ENCODE data around the gene EFNA5.

The EFNA5 gene

GRCh38 chr5:107672211-107673038 lies 1.7 kb upstream of the EFNA5 start:
- DNase-seq (ENCODE audit: low read depth in 2 of 2), result peak; percentile 75 to 78

DNA sequence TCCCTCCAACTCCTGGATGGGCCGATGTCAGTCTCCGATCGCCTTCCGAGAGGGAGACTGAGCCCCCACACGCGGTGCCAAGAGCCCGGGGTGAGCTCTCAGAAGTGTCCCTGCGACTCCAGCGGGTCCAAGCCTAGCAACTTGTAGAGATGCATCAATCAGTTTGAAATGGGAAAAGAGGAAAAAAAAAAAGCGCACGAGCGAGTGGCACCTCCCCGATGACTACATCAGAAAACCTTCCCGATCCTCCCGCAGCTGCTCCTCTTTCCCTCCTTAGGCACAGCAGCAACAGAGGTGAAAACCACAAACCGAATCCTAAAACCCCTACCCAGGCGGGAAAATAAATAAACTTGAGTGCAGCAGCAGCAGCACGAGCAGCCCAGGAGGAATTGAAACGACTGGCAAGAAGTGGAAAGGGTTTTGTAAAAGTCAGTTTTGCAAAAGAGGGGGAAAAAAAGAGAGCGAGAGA lies 1.0 kb upstream of the EFNA5 start:
- no peak for DNase-seq (ENCODE audit: low read depth in 2 of 2)

DNA sequence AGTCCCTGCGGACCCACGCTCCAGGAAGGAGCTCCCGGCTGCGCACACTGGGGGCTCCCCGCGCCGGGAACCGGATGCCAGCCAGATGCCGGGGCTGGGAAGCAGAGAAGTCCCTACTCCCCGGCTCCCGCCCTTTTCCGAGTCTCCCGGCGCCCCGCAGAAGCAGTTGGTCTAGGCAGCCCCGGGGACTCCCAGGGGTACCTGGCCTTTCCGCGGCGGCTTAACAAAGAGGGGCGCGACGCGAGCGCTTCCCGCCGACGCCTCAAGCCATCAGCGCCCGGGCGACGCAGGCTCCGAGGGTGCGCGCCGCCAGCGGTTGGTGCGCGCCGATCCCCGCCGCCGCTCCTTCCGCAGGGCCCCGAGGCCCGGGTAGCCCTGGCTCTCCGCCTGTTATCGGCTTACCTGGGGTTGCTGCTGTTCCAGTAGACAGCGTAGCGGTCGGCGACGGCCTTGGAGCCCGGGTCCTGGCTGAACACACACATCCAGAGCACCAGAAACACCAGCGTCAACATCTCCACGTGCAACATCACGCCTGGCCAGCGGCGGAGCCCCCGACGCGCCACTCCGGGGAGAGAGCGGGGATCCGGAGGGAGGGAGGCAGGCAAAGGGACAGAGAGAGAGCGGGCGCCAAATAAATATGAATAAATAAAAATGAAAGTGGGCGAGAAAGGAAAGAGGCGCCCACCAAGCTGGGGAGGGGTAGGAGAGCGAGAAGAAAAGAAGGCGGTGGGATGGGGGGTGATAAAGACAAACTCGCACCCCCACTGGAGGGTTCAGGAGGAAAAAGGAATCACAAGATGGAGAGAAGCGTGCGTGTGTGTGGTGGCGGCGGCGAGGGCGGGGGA lies 428 bp downstream of the EFNA5 start:
- DNase-seq (ENCODE audit: low read depth in 2 of 2), result no peak

DNA sequence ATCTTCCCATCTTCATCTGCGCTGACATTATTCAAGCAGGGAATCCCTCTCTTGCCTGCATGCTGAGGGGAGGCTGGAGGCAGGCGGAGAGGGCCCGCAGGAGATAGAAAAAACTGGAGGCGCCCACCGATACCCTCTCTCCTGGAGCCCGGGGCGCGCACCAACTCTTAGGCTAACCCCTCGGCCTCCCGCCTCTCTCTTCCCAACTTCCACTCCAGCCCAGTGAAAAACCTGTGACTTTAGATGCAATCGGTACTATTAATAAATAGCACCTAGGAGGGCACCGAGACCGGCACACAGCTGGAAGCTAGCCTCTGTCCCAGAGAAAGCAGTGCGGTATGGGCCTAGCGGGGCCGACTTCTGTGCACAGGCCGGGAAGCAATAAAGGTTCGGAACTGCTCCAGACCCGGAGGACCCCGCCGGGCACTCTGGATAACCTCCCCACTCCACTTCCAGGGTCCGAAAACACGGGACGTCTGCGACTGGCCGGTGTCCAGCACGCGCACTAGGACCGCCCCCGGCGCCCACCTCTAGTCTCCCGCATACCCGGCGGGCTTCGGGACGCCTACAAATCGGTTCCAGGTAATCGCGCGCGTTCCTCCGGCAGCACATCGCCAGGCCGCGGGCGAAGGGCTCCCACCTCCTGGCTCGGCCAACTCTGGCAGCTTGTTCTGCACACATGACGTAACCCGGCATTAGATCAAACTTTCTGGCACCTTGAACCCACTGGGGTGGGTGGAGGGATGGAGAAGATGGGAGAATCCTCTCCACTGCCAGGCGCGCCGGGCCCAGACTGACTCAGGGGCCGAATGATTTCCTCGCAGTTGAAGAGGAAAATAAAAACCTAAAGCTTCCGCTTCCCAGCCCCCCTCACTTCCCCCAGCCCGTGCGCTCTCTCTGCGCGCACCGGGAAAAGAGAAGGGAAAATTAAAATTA lies 1.4 kb downstream of the EFNA5 start:
- DNase-seq (ENCODE audit: low read depth in 2 of 2), result no peak

GRCh38 chr5:107668154-107669095 lies 2.3 kb downstream of the EFNA5 start:
- DNase-seq (ENCODE audit: low read depth in 2 of 2), result no peak

- no peak for DNase-seq (ENCODE audit: low read depth in 2 of 2)
Measured at GRCh38 chr5:107666051-107666655, 4.6 kb downstream of the EFNA5 start.

- no peak for DNase-seq (ENCODE audit: low read depth in 2 of 2)
Measured at GRCh38 chr5:107665036-107665570, 5.6 kb downstream of the EFNA5 start.

GRCh38 chr5:107663697-107664096 lies 7.0 kb downstream of the EFNA5 start:
- DNase-seq (ENCODE audit: low read depth in 2 of 2), result no peak

DNA sequence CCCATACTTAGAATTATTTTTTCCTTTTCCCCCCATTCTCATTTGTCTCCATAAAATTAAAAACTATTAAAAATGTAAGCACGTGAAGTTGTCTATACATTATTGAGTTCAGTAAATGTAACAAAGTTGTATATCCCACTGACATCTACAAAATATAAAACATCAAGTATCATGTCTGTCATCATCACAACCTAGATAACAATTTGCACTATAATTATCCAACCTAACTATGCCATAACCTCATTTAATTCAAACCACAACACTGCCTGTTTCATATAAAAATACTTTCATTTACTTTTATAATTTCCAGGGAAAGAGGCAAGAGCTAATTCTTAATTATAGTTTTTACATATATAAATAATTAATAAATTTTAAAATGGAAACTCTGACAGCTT lies 9.1 kb downstream of the EFNA5 start:
- no peak for DNase-seq (ENCODE audit: low read depth in 2 of 2)

DNA sequence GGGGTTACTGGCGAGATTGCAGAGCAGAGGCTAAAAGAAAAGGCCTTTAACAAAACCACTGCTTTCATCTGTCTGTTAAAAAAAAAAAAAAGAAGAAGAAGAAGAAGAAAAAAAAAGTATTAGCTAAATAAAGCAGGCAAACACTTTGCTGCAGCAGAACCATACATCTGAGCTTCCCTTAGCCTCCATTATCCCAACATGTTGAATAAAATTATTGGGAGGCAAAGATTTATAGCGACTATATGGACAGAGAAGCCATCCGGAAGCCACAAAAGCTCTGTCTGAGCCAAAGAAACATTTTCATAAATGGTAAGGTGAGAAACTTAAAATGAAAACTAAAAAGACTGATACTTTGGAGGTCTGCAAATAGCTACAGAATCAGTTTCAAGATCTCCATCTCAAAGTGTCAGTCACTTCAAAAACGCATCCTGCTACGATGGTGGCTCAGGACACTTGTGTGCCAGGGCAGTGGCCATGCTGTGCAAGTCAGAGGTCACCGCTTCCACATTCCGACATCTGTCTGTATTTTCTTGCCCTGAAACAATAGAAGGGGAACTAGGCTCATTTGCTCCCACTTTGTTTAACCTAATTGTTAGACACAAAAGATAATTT lies 9.6 kb downstream of the EFNA5 start:
- DNase-seq (ENCODE audit: low read depth in 2 of 2), result no peak

DNA sequence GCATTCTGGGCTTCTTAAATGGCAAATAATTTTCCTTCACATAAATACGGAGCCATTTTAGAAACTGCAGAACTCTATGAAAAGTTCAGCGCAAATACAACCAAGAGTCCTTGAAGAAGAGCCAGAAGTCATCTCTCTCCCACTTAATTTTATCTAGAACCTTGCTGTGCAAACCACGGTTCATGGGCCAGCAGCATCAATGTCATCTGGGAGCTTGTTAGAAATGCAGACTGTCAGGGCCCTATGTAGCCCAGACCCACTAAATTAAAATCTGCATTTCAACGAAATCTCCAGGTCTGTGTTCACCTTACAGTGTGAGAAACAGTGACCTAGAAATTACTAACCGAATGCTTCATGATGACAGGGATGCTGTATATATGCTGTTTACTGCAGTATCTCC lies 12.2 kb downstream of the EFNA5 start:
- DNase-seq (ENCODE audit: low read depth in 2 of 2), result no peak

DNA sequence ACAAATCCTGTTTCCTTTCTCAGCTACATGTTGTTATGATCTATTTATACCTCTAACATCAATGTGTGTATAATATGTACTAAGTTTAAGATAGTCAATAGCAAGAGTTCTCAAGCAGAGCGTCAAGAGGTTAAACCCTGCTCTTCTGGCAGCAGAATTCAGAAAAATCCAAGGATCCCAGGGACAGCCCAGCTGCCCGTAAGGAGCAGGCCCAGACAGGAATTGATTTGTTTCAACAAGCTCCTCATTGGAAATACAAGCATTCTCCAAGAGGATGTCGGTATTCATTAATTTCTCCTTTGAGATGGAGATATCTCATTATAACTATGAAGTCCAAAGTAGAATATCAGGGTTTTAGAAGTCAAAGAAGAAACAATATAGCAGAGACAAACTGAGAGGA lies 14.9 kb downstream of the EFNA5 start:
- DNase-seq (ENCODE audit: low read depth in 2 of 2), result no peak

DNA sequence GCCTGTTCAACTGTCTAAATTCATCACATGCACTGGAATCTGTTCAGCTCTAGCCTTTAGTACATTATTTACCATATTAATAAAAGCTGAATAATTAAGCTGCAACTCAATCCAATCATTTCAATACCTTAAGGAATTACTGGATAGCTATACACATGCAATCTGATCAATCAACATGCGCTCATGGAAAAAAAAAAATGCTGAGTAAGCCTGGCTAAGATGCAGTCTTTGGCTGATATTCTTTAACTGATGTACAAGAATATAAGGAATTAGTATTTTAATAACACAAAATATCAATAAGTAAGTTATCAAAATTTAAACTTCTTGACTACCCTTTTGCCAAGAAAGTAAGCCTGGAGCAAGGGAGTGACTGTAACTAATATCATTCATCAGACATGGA lies 15.9 kb downstream of the EFNA5 start:
- DNase-seq (ENCODE audit: low read depth in 2 of 2), result no peak

GRCh38 chr5:107653685-107654084 lies 17.1 kb downstream of the EFNA5 start:
- DNase-seq (ENCODE audit: low read depth in 2 of 2), result no peak

DNA sequence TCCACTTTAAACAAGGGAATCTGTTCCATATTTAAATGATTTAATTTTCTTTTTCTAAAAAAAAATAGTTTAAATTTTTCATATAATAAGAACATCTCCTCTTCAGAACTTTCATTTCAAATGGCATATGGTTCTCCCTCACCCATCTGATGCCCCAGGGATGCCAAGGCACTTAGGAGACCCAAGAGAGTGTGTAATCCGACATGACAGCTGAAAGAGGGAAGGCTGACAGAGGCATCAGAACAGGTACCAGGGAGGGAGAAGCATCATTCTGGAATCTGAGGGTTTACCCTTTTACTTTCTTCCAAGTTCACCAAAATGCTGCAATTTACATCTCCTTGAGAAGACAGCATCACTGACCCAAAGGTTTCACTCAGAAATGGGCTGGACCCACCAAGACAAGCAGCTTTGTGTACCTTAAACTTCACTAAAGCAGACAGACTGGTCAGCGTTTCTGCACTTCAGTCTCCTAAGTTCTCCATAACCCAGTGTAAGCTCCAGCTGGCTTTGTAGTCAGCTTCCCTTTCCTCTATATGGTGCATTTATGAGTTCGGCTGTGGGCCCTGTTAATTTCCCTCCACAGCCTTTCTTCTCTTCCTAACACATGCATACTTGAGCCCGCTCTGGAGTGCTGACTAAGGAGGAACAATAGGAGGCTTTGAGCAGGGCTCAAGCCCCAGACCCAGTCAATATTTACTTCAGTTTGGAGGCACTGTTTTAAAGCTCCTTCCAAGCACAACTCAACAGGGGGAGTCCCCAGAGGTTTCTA lies 17.7 kb downstream of the EFNA5 start:
- DNase-seq (ENCODE audit: low read depth in 2 of 2), result no peak

GRCh38 chr5:107652408-107652807 lies 18.3 kb downstream of the EFNA5 start:
- DNase-seq (ENCODE audit: low read depth in 2 of 2), result no peak

DNA sequence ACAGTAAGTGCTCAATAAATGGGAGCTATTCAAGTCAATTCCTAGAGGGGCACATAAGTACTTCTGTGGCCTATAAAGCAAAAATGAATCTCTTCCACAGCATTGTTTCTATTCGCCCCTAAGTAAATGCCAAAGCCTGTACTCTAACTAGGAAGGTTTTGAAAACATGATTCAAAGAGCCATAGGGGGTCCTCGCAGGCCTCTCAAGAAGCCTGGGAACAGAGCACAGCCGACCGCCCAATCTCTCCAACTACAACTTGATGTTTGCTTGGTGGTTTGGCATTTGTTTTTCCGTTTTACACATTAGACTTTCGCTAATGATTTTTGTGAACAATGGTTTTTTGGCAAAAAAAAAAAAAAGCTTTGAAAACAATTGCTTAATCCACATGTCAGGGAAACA lies 19.4 kb downstream of the EFNA5 start:
- no peak for DNase-seq (ENCODE audit: low read depth in 2 of 2)

- no peak for DNase-seq (ENCODE audit: low read depth in 2 of 2)
Measured at GRCh38 chr5:107646418-107646817, 24.3 kb downstream of the EFNA5 start.

GRCh38 chr5:107640568-107640967 lies 30.2 kb downstream of the EFNA5 start:
- DNase-seq (ENCODE audit: low read depth in 2 of 2), result no peak

Data from fibroblast of skin of left quadriceps (primary cell).